H9 (cell line): Measurements from ENCODE around the gene GATAD1. TPM values are rescaled to one million over a fixed set of nuclear protein-coding genes. Genes with fewer than 3 reads are reported as not detected.

Source experiments
- DNase-seq: peaks from one replicate; pipeline ENCODE4 v3.0.0-alpha.2; 2017
- H2AFZ ChIP-seq: one replicate; pipeline ENCODE4 v1.6.1; 2013; ENCODE audit warnings: mild to moderate bottlenecking, low read length, control low read depth, moderate library complexity
- H2AK5ac ChIP-seq: 2 replicates; pipeline ENCODE4 v1.6.1; 2013; ENCODE audit warnings: low read length, control low read depth, mixed read lengths; ENCODE audit not compliant: insufficient read length
- H2BK120ac ChIP-seq: one replicate; pipeline ENCODE4 v1.6.1; 2013; ENCODE audit warnings: low read depth, mild to moderate bottlenecking, low read length, control low read depth, inconsistent platforms; ENCODE audit not compliant: poor library complexity, severe bottlenecking
- H2BK12ac ChIP-seq: 2 replicates; pipeline ENCODE4 v1.6.1; 2013; ENCODE audit warnings: low read length, control low read depth, mixed read lengths, low read depth; ENCODE audit not compliant: insufficient read length
- H2BK15ac ChIP-seq: 2 replicates; pipeline ENCODE4 v1.6.1; 2013; ENCODE audit warnings: low read depth, low read length, control low read depth
- H2BK20ac ChIP-seq: one replicate; pipeline ENCODE4 v1.6.1; 2013; ENCODE audit warnings: low read depth, mild to moderate bottlenecking, low read length, control low read depth, inconsistent platforms; ENCODE audit not compliant: poor library complexity, severe bottlenecking
- H2BK5ac ChIP-seq: 2 replicates; pipeline ENCODE4 v1.6.1; 2013; ENCODE audit warnings: low read length, control low read depth, mixed read lengths; ENCODE audit not compliant: insufficient read length
- H3K14ac ChIP-seq: 2 replicates; pipeline ENCODE4 v1.6.1; 2013; ENCODE audit warnings: low read length, control low read depth; ENCODE audit not compliant: insufficient read depth
- H3K18ac ChIP-seq: 2 replicates; pipeline ENCODE4 v1.6.1; 2013; ENCODE audit warnings: low read depth, mild to moderate bottlenecking, mixed read lengths, low read length, control low read depth; ENCODE audit not compliant: insufficient read length
- H3K23ac ChIP-seq: 2 replicates; pipeline ENCODE4 v1.6.1; 2013; ENCODE audit warnings: low read length, control low read depth, mixed read lengths, low read depth; ENCODE audit not compliant: insufficient read length
- H3K23me2 ChIP-seq: 2 replicates; pipeline ENCODE4 v1.6.1; 2013; ENCODE audit warnings: low read depth, mild to moderate bottlenecking, mixed read lengths, low read length, control low read depth; ENCODE audit not compliant: insufficient read length, poor library complexity, severe bottlenecking
- H3K27ac ChIP-seq: 2 replicates; pipeline ENCODE4 v1.5.1; 2013; ENCODE audit warnings: low read length, control low read depth, mixed read lengths, low read depth; ENCODE audit not compliant: insufficient read length
- H3K27me3 ChIP-seq: 2 replicates; pipeline ENCODE4 v1.6.1; 2013; ENCODE audit warnings: low read length, control low read depth, inconsistent platforms; ENCODE audit not compliant: insufficient read depth
- H3K4ac ChIP-seq: 2 replicates; pipeline ENCODE4 v1.6.1; 2013; ENCODE audit warnings: low read depth, mild to moderate bottlenecking, control low read depth, inconsistent platforms, low read length, moderate library complexity
- H3K4me1 ChIP-seq: 2 replicates; pipeline ENCODE4 v1.6.1; 2013; ENCODE audit warnings: low read length, control low read depth, inconsistent platforms; ENCODE audit not compliant: insufficient read depth
- H3K4me2 ChIP-seq: 2 replicates; pipeline ENCODE4 v1.6.1; 2013; ENCODE audit warnings: low read length, control low read depth, mixed read lengths; ENCODE audit not compliant: insufficient read length, insufficient read depth
- H3K56ac ChIP-seq: 2 replicates; pipeline ENCODE4 v1.6.1; 2013; ENCODE audit warnings: low read depth, mild to moderate bottlenecking, mixed read lengths, low read length, control low read depth; ENCODE audit not compliant: insufficient read length
- H3K79me1 ChIP-seq: 2 replicates; pipeline ENCODE4 v1.6.1; 2013; ENCODE audit warnings: low read depth, mild to moderate bottlenecking, moderate library complexity, low read length, control low read depth, inconsistent platforms; ENCODE audit not compliant: insufficient read depth, poor library complexity, severe bottlenecking
- H3K79me2 ChIP-seq: 2 replicates; pipeline ENCODE4 v1.6.1; 2013; ENCODE audit warnings: low read length, control low read depth, inconsistent platforms; ENCODE audit not compliant: insufficient read depth
- H3K9ac ChIP-seq: 2 replicates; pipeline ENCODE4 v1.6.1; 2013; ENCODE audit warnings: low read length, control low read depth, mixed read lengths; ENCODE audit not compliant: insufficient read length; ENCODE audit errors: extremely low read depth
- H3K9me3 ChIP-seq: one replicate; pipeline ENCODE4 v1.6.1; 2013; ENCODE audit warnings: low read depth, low read length, inconsistent platforms; ENCODE audit not compliant: control insufficient read depth
- H3T11ph ChIP-seq: one replicate; pipeline ENCODE4 v1.6.1; 2013; ENCODE audit warnings: mild to moderate bottlenecking, low read length, control low read depth, inconsistent platforms
- H4K20me1 ChIP-seq: one replicate; pipeline ENCODE4 v1.6.1; 2013; ENCODE audit not compliant: control insufficient read depth, insufficient read length, insufficient read depth
- H4K5ac ChIP-seq: 2 replicates; pipeline ENCODE4 v1.6.1; 2013; ENCODE audit warnings: low read depth, mild to moderate bottlenecking, mixed read lengths, low read length, control low read depth; ENCODE audit not compliant: insufficient read length
- H4K8ac ChIP-seq: replicated peaks from 2 replicates; pipeline ENCODE4 v1.6.1; 2013; ENCODE audit warnings: low read length, control low read depth, mixed read lengths, low read depth; ENCODE audit not compliant: insufficient read length
- H4K91ac ChIP-seq: 2 replicates; pipeline ENCODE4 v1.6.1; 2013; ENCODE audit warnings: low read depth, mild to moderate bottlenecking, moderate library complexity, mixed read lengths, low read length, control low read depth; ENCODE audit not compliant: insufficient read length
- H3K27ac Mint-ChIP-seq, 3 experiments: 2 replicates in 2 of 3; 3 replicates in 1 of 3; pipeline ENCODE4 v1.8.0; 2020 to 2021; ENCODE audit warnings: mixed read lengths in 3 of 3, mild to moderate bottlenecking in 1 of 3, moderate library complexity in 1 of 3
- H3K27me3 Mint-ChIP-seq: 2 replicates; pipeline ENCODE4 v1.8.0; 2021; ENCODE audit warnings: low read depth, mild to moderate bottlenecking, moderate library complexity, mixed read lengths
- H3K36me3 Mint-ChIP-seq, 3 experiments: 2 replicates in 2 of 3; 3 replicates in 1 of 3; pipeline ENCODE4 v1.8.0; 2020 to 2021; ENCODE audit warnings: low read depth in 3 of 3, mixed read lengths in 3 of 3; ENCODE audit not compliant: insufficient read depth in 1 of 3
- H3K4me1 Mint-ChIP-seq, 2 experiments: 2 replicates each; pipeline ENCODE4 v1.8.0; 2020; ENCODE audit warnings: mixed read lengths in 2 of 2
- H3K4me3 Mint-ChIP-seq, 2 experiments: 2 replicates in 1 of 2; 3 replicates in 1 of 2; pipeline ENCODE4 v1.8.0; 2020 to 2021; ENCODE audit warnings: mild to moderate bottlenecking in 2 of 2, mixed read lengths in 2 of 2, moderate library complexity in 1 of 2
- H3K9me3 Mint-ChIP-seq, 2 experiments: 2 replicates in 1 of 2; 3 replicates in 1 of 2; pipeline ENCODE4 v1.8.0; 2020; ENCODE audit warnings: mild to moderate bottlenecking in 2 of 2, mixed read lengths in 2 of 2, moderate library complexity in 1 of 2
- CTCF ChIP-seq: fragments of 200-600 bp; sonication (generic); conservative IDR thresholded peaks from 3 replicates; pipeline ENCODE4 v1.8.0; 2021; ENCODE audit warnings: antibody characterized with exemption, mild to moderate bottlenecking
- WGBS: extraction: QIAGEN DNeasy Blood & Tissue Kit; methylation state at CpG from one replicate; pipeline ENCODE4 v1.1.7; 2013; ENCODE audit warnings: missing lambda C conversion rate, low lambda C conversion rate, mixed read lengths; ENCODE audit not compliant: insufficient read length; ENCODE audit errors: extremely low coverage; 5-methylcytosine and 5-hydroxymethylcytosine counted together
- total RNA-seq: library from RNA; stranded (reverse); gene quantifications from 2 replicates; pipeline ENCODE4 v1.2.1, GENCODE V29; 2021

The GATAD1 gene
- total RNA-seq, 1 experiment from 2014 or later = 36.5 TPM

DNA sequence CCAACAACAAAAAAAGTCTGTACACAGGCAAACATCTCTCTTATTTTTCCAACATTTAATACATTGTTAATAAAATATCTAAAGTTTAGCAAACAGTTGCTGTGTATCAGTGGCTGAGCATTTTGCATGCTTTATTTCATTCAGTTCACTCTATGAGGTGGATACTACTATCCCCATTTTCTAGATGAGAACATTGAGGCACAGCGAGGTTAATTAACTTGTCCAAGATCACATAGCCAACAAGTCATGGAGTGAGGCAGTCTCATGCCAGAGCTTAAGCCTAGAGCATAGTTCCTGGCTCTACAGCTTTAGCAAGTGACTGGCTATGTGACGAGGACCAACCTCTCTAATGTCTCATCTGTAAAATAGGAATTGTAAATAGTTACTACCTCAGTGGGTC, 4.4 kb downstream of the GATAD1 start:
- Histone ChIP-seq H3K4me1 (no peaks in the 10 kb centered on the region), H3K27ac (no peak overlapping the region), H3K14ac (no peak overlapping the region), H2BK20ac (no peak overlapping the region), H3K23me2 (peaks cover 5% of the 10 kb centered on the region), H3K18ac (no peak overlapping the region), H2AK5ac (no peak overlapping the region), H4K91ac (no peak overlapping the region), H3K79me1 (no peaks in the 10 kb centered on the region), H3K27me3 (no peaks in the 10 kb centered on the region), H4K8ac (no peak overlapping the region), H2BK120ac (no peak overlapping the region), H4K20me1 (peaks cover 2% of the 10 kb centered on the region), H3K9ac (no peak overlapping the region), H3K4ac (no peak overlapping the region), H2BK12ac (no peak overlapping the region), H3K23ac (no peak overlapping the region), H4K5ac (no peak overlapping the region), H3K9me3 (no peaks in the 10 kb centered on the region), H3K4me2 (no peak overlapping the region), H2BK5ac (no peak overlapping the region), H2AFZ (no peak overlapping the region), H3K79me2 (no peaks in the 10 kb centered on the region), H2BK15ac (no peak overlapping the region), H3T11ph (no peak overlapping the region), H3K56ac (no peak overlapping the region)
- no peak for DNase-seq
- Mint-ChIP-seq H3K4me1 (peaks cover 8 to 9% of the 10 kb centered on the region in 2 experiments), H3K27me3 (no peaks in the 10 kb centered on the region), H3K9me3 (no peaks in the 10 kb centered on the region), H3K27ac (no peak overlapping the region), H3K4me3 (no peak overlapping the region), H3K36me3 (peaks cover 34 to 73% (median 68%) of the 10 kb centered on the region in 3 experiments)
- no peak for TF ChIP-seq CTCF
- no CpG with 5 or more reads among the region's 2 CpGs for WGBS
